GM12878 (cell line): Measurements from ENCODE around the gene POMT1. TPM values are rescaled to one million over a fixed set of nuclear protein-coding genes. Genes with fewer than 3 reads are reported as not detected.

Experiments used
- BHLHE40 ChIP-seq, 2 experiments: fragments of 450-650 bp in 1 of 2; IDR thresholded peaks; 2 replicates each; pipeline ENCODE4 v1.6.1; 2011 to 2017; ENCODE audit warnings: low read depth in 2 of 2, borderline replicate concordance in 1 of 2, improper control_type of control experiment in 1 of 2, low read length in 1 of 2, mild to moderate bottlenecking in 1 of 2
- FOXM1 ChIP-seq: IDR thresholded peaks from 2 replicates; pipeline ENCODE4 v1.6.1; 2012; ENCODE audit warnings: low read depth, mild to moderate bottlenecking, inconsistent platforms, low read length, moderate library complexity
- GATAD2B ChIP-seq: fragments of 450-650 bp; conservative IDR thresholded peaks from 2 replicates; pipeline ENCODE4 v1.6.1; 2017; ENCODE audit warnings: low read depth, mild to moderate bottlenecking, moderate library complexity
- IKZF1 ChIP-seq: fragments of 450-650 bp; conservative IDR thresholded peaks from 2 replicates; pipeline ENCODE4 v1.6.1; 2017; ENCODE audit warnings: antibody characterized with exemption, mild to moderate bottlenecking
- PRDM15 ChIP-seq: fragments of 450-650 bp; formaldehyde crosslinking; IDR thresholded peaks from 2 replicates; pipeline ENCODE4 v1.4.0; 2020; ENCODE audit warnings: mild to moderate bottlenecking, moderate library complexity
- RAD21 ChIP-seq: IDR thresholded peaks from 2 replicates; pipeline ENCODE4 v1.6.1; 2011; ENCODE audit warnings: mild to moderate bottlenecking, low read depth, low read length, moderate library complexity; ENCODE audit not compliant: insufficient read depth
- TARDBP ChIP-seq: IDR thresholded peaks from 2 replicates; pipeline ENCODE4 v1.6.1; 2016; ENCODE audit warnings: borderline replicate concordance
- polyA plus RNA-seq, 11 experiments: library from polyadenylated mRNA; depleted of rRNA in 4 of 11; unstranded in 6 of 11; stranded (reverse) in 5 of 11; fragments of >200 nt; fragmentation: Nextera tagmentation in 4 of 11; fragmentation: Illumina TruSeq in 1 of 11; extraction: Ambion mirVana in 4 of 11; extraction: Trizol in 1 of 11; gene quantifications; 1 replicate in 1 of 11; 2 replicates in 10 of 11; pipeline versions ENCODE4 v1.2.1 to v1.2.3, GENCODE V29; 2011 to 2016; ENCODE audit warnings: inconsistent platforms in 2 of 11, missing spikeins in 2 of 11, low read depth in 1 of 11
- total RNA-seq, 4 experiments: library from RNA; depleted of rRNA in 3 of 4; stranded (reverse); fragments of >200 nt in 3 of 4; fragmentation: Illumina TruSeq in 1 of 4; extraction: Trizol in 1 of 4; gene quantifications; 2 replicates each; pipeline versions ENCODE4 v1.2.1 to v1.2.3, GENCODE V29; 2013 to 2021
- TF ChIP-seq, protein P1 (sequence below): IDR thresholded peaks from 2 replicates; pipeline ENCODE4 v1.6.1; 2012; ENCODE audit warnings: mild to moderate bottlenecking, low read depth, low read length

The POMT1 gene
- total and polyA plus RNA-seq, 10 of the 15 experiments (the other 5 are each of a cell fraction or from before 2014, with no cell fraction given): 1.2 to 19.2 (median 12.6) TPM

DNA sequence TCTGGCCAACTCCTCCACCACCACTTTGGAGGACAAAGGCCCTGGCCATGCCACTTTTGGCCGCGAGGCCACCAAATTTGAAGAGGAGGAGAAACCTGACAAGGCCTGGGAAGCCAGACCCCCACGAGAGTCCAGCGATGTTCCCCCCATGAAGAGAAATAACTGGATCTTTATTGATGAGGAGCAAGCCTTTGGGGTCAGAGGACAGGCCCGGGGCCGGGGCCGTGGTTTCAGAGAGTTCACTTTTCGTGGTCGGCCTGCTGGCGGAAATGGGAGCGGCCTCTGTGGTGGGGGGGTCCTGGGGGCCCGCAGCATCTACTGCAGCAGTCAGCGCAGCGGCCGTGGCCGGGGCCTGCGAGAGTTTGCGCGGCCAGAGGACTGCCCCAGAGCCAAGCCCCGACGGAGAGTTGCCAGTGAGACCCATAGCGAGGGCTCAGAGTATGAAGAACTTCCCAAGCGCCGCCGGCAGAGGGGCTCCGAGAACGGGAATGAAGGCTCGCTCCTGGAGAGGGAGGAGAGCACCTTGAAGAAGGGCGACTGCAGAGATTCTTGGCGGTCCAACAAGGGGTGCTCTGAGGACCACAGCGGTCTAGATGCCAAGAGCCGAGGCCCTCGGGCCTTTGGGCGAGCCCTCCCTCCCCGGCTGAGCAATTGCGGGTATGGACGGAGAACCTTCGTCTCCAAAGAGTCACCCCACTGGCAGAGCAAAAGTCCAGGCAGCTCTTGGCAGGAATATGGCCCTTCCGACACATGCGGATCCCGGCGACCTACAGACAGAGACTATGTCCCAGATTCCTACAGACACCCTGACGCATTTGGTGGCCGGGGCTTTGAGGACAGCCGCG, 27.4 kb upstream of the POMT1 start (continued):
- TF ChIP-seq PRDM15 (CRISPR knock-in tag): no peak
- no peak for TF ChIP-seq GATAD2B
- TF ChIP-seq IKZF1: no peak
- no peak for TF ChIP-seq BHLHE40 (IDR thresholded peaks at IDR 0.05; ENCODE audit: borderline replicate concordance in 1 of 2, low read depth in 2 of 2, low read length in 1 of 2)
- TF ChIP-seq FOXM1: no peak
- no peak for TF ChIP-seq RAD21
- no peak for TF ChIP-seq TARDBP
- TF ChIP-seq, protein P1, sequence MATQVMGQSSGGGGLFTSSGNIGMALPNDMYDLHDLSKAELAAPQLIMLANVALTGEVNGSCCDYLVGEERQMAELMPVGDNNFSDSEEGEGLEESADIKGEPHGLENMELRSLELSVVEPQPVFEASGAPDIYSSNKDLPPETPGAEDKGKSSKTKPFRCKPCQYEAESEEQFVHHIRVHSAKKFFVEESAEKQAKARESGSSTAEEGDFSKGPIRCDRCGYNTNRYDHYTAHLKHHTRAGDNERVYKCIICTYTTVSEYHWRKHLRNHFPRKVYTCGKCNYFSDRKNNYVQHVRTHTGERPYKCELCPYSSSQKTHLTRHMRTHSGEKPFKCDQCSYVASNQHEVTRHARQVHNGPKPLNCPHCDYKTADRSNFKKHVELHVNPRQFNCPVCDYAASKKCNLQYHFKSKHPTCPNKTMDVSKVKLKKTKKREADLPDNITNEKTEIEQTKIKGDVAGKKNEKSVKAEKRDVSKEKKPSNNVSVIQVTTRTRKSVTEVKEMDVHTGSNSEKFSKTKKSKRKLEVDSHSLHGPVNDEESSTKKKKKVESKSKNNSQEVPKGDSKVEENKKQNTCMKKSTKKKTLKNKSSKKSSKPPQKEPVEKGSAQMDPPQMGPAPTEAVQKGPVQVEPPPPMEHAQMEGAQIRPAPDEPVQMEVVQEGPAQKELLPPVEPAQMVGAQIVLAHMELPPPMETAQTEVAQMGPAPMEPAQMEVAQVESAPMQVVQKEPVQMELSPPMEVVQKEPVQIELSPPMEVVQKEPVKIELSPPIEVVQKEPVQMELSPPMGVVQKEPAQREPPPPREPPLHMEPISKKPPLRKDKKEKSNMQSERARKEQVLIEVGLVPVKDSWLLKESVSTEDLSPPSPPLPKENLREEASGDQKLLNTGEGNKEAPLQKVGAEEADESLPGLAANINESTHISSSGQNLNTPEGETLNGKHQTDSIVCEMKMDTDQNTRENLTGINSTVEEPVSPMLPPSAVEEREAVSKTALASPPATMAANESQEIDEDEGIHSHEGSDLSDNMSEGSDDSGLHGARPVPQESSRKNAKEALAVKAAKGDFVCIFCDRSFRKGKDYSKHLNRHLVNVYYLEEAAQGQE: no peak
